Nucleus accumbens (tissue), 56 donors: ENCODE measurements around the gene DGAT2.
"Not testable (repeated sequence)": the region's sequence is repeated elsewhere in the genome, so short reads cannot be mapped to it uniquely, and the experiment has no call there.

Experiments
- DNase-seq, 56 donors: peaks; one replicate each; lab custom pipeline; 2025; lab: John Stamatoyannopoulos, UW

Gene DGAT2

DNA sequence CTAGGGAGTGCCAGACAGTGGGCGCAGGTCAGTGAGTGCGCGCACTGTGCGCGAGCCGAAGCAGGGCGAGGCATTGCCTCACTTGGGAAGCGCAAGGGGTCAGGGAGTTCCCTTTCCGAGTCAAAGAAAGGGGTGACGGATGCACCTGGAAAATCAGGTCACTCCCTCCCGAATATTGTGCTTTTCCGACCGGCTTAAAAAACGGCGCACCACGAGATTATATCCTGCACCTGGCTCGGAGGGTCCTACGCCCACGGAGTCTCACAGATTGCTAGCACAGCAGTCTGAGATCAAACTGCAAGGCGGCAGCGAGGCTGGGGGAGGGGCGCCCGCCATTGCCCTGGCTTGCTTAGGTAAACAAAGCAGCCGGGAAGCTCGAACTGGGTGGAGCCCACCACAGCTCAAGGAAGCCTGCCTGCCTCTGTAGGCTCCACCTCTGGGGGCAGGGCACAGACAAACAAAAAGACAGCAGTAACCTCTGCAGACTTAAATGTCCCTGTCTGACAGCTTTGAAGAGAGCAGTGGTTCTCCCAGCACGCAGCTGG is 19.8 kb upstream of the DGAT2 start:
- DNase-seq, result not testable (repeated sequence)

DNA sequence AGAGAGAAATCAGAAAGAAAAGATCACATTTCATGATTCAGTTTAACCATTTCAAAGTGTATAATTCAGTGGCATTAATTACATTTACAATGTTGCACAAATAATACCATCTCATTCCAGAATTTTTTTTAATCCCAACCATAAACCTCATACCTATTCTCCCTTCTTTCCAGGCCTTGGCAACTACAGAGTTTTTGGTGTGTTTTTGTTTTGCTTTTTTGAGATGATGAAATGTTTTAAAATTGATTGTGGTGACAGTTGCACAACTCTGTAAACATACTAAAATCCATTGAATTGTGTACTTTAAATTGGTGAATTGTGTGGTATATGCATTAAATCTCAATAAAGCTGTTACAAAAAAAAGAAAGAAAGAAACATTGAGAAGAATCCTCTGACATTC is 13.6 kb upstream of the DGAT2 start:
- DNase-seq, result not testable (repeated sequence)

DNA sequence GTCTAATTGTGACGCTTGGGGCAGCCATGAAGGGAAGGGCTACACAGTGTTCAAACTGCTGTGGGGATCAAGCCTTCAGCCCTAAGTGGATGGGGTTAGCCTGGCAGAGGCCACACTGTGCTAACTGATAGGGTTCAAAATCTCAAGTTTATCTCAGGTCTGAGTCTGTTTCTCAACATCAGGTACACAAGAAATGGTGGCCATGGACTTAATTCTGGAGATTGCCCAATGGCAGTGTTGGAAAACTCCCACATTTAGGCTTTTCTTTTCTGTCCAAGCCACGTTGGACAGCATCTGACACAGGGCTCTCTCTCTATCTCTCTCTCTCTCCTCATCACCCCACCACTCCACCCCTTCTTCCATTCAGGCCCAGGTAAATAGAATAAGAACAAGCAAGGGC is 10.9 kb upstream of the DGAT2 start:
- no peak for DNase-seq

DNA sequence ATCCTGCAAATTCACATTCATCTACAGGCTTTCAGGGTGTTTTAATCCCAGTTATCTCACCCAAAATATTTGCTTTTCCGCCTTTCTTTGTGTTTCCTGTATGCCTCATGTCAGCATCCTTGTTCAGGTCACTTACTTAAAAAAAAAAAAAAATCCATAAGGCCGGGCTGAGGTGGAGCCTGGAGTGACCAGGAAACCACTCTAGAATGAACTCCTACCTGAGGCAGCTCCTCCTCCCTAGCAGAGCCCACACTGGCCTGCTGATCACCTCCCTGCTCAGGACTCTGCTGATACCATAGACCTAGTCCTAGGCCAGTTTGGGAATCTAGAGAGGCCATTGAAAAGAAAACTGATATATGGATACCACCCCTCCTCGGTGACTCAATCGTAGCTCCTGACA is 8.7 kb upstream of the DGAT2 start:
- DNase-seq, result no peak

DNA sequence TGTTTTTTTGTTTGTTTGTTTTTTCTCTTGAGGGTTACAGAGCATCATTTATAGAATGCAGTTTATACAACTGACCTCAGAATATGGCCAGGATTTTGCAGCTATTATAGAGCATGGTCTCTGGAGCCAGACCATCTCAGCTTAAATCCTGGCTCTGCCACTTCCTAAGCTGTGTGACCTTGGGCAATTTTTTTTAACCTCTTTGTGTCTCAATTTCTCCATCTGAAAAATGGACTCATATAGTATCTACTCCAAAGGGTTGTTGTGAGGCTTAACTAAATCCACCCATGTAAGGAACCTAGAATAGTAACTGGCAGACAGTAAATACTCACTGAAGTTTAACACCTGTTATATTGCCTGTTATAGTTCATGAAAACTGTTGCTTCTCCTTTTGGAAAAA is 8.3 kb upstream of the DGAT2 start:
- DNase-seq, result no peak

DNA sequence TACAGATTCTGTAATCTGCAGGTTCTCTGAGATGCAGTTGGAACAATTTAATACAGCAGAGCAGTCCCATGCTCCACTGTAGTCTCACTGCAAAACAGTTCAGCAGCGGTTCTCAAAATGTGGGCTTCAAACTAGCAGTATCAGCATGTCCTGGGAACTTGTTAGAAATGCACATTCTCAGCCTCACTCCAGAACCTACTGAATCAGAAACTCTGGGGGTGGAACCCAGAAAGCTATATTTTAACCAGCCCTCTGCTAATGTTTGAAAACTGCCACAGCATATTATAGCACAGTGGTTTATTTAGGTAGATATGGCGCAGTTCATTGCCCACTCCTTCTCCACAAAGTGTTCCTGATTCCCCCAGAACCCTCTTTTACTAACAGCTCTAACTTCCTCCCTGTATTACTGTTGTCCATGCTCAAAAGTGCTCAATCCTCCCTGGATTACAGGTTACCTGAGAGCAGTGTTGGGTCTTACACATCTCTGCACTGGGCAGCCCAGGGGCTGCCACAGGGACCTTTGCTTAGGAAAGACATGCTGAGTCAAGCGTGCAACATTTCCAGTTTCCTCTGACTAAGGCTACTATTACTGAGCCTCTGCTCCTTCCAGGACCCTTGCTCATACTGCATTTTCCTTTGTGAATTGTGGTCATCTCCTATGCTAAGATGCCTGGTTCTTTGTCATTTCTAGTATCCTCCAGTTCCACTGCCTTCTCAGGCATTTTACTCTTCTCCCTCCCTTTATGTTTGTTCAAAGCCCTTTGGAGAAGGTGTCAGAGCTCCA is 7.7 kb upstream of the DGAT2 start:
- no peak for DNase-seq

DNA sequence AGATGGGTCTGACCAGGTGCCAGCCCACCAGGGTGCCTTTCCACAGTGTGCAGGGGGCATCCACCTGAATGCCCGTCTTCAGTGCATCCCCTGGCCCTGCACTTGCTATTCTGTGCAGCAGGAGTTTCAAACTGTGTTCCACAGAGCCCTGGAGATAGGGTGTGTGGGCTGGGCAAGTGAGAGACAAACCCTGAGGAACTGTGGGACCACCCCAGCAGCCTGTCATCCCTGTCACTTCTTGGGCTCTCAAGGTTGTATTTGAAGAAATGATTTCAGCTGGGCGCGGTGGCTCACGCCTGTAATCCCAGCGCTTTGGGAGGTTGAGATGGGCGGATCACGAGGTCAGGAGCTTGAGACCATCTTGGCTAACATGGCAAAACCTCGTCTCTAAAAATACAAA is 6.4 kb upstream of the DGAT2 start:
- DNase-seq, result no peak

DNA sequence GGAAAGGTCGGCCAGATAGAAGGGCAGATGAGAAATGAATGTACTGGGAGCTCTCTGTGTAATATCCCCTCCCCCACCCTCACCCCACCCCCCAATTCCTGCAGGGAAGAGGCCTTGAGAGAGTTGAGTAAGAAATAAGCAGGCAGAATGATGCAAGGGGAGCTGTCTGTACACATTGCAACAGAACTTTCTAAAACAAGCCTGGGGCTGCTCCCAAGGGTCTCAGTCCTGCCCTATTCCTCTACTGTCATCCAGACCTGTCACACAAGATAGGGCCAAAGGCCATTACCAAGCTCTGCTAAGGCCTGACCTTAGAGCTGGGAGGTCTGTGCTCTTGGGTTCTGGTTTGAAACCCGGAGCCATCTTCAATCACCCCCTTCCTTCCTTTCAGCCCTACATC is 5.7 kb upstream of the DGAT2 start:
- DNase-seq, result no peak

DNA sequence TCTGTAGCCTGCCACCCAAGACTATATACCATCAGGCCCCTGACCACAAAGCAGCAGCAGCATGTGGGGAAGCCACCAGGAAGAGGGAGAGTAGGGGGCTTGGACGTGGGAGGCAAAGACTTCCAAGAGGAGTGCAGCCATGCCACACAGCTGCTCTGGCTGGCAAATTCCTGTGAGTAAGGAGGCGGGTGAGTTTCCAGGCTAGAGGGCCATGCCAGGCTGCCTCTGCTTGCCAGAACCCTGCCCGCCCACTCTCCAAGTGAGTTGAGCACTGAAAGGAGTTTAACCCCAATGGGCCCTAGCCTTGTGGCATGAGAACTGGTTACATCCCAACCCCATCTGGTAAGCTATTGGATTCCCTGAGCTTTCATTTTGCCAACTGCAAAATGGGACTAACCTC is 4.7 kb upstream of the DGAT2 start:
- no peak for DNase-seq

DNA sequence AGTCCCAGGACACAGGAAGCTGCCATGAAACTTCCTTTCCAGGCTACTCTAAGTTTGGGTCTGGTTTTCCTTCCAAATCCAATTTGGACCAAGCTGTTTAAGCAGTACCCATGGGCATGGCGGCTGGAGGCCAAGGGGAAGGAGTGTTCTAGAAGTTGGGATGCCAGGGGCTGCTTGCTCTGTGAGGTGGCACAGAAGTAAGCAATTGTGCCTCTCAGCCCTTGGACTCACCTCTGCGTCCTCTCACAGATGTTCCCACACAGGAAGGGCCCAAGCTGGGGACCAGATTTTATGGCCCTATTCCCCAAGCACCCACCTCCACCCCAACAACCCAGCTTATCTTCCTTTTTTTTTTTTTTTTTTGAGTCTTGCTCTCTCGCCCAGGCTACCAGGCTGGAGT is 3.5 kb upstream of the DGAT2 start:
- no peak for DNase-seq

DNA sequence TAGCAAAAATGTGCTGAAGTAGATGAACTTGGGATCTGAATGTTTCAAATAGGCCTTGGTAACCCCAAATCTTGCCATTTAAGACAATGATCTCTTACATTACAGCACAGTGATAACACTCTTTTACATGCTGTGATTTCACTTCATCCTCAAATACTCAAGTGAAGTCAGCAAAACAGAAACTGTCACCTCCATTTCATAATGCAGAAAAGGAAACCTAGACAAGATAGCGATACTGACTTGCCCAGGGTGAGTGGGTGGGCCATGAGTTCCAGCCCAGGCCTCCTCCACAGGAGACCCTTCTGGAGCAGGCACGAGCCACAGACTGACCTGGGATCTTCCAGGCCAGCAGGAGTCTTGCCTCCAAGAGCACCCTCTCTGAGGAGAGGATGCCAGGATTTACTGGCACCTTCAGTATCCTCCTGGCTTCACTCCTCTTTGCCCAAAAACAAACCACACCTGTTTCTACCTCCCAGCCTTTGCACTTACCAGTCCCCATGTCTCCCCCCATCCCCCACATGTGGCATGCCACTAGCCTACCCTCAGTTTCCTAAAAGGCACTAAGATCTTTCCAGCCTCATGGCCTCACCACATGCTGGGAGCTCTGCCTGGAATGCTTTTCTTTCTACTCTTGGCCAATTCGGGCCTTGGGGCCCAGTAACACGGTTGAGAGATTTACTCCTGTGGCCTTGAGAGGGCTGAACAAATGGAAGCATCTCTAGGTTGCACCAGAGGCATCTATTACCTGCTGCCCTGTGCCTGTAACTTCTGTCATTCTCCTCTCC is 1.9 kb upstream of the DGAT2 start:
- no peak for DNase-seq

DNA sequence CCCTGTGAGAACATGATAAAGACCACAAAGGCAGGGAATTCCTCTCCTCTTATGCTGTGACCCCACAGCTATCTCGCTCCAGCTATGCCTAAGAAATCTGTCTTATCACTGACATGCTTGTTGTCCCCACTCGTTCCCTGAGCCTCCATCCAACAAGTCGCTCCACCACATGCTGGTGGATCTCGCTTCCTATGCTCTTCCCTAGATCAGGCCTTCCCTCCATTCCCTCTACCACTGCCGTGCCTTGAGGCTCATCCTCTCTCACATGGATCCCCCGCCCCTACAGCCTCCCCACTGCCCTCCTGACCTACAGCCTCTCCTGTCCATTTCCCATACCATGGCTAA is 1.4 kb upstream of the DGAT2 start:
- no peak for DNase-seq

DNA sequence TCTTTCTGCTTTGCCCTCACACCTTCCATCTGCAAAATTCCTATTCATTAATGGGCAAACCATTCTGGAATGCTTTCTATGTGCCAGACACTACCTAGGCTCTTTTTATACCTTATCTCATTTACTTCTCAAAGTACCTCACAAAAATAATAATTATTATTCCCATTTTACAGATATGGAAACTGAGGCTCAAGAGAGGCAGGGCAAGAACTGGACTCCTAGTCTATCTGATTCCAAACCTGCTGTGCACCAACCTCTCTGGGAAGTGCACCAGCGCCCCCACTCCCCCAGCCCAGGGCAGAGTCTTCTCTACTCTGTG is 826 bp upstream of the DGAT2 start:
- DNase-seq, result no peak

DNA sequence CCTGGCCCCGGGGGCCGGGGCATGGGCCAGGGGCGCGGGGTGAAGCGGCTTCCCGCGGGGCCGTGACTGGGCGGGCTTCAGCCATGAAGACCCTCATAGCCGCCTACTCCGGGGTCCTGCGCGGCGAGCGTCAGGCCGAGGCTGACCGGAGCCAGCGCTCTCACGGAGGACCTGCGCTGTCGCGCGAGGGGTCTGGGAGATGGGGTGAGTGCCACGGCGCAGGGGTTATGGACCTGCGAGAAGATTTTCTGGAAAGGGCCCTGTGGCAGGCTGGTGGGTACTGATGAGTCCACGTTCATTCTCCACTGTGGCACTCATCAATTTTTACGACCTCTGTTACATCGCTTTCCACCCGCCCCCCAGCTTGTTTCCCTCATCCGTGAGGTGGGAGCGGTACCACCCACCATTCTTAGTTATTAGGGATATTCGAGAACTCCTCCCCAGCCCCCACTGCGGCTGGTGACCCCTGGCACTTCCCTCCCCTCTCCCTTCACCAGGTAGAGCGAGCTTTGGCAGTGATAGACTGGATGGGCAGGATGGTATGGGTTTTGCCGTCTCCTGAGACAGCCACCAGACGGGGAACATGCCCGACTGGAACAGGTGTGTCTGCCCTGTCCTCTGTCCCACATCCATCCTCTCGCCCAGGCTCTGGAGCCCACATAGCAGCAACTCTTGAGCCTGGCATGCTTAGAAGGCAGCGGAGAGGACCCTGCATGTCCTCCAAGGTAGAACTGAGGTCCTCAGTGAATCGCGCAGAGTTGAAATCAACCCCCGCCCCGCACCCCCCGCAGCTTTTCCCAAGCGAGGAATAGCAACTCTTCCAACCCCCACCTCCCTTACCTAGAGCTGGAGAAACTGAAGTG is 562 bp downstream of the DGAT2 start:
- peak in 22 of 56 donors; percentile 6 to 53 (median 30) for DNase-seq

DNA sequence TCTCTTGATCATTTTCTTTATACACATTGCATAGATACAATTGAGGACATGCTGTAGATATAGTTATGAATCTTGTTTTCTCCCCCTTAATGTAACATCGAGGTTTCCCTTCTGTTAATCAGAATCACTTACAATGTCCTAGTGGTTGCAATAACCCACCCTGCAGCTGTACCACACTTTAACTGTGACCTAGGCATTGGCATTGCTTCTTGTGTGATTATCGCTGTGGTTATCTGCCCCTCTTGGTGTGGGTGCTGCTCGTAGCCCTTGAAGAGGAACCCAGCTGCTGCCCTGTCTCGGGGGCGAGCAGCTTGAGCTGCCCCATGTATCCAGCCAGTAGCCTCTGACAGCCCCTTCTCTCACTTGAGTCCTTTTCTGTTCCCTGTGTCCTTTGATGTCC is 1.5 kb downstream of the DGAT2 start:
- DNase-seq, result no peak

DNA sequence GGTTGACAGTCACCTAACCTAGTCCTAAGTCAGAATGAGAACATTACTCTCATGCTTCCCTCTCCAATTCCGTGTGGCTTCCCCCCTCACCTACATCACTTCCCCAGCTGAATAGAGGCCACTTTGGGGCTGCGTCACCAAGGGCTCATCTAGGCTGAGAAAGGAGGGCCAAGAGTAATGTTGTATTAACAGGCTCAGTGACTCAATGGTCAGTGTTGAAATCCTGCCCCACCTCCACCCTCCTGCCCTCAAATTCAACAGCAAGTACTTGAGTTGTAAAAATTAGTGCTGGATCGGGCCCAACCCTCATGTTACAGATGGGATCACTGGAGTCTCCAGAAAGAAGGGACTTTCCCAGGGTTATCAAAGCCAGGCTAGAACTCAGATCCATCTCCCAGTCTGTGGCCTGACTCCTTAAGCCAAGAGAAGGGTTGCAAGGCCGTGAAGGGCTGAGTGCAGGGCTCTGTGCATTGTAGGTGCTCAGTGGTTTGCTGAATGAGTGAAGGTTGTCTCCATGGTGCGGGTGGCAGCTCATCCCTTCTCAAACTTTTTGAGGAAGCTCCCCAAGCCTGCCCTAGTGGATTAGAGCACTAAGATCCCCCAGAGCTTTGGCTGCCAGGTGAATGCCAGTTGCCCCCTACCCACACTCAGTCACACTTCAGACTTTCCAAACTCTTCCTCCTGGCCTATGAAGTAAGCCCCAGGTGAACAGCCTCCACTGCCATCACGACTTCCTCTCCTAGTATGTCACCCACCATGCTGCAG is 3.2 kb downstream of the DGAT2 start:
- DNase-seq, result no peak

DNA sequence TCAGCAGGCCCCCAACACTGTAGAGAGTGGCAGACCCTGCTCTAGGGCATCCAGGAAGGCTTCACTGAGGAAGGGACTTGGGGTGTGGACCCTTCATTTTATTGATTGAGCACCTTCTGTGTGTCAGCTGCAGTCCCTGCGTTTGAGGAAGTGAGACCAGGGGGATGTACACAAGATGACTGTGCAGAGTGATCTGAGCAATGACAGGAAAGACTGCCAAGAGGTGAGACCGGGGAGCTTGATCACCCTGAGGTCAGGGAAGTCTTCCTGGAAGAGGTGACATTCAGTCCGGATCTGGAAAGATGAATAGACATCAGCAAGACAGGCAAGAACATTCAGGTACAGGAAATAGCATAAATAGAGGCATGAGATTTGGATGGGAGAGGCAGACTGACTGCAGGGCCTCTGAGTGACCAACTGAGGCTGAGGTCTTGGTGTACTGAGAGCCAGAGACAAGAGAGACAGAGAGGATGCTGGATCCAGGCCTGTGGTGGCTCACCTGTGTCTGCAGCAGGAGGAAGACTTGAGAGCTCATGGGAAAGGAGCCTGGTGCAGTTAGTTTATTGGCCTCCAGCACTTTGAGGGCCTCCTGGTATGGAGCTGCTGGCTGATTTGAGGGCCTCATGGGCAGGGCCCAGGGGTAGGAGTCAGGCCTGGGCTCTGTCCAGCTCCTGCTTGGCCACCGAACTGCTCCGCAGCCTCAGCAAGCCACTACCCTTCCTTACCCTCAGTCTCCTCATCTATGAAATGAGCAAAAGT is 5.2 kb downstream of the DGAT2 start:
- DNase-seq, result no peak

DNA sequence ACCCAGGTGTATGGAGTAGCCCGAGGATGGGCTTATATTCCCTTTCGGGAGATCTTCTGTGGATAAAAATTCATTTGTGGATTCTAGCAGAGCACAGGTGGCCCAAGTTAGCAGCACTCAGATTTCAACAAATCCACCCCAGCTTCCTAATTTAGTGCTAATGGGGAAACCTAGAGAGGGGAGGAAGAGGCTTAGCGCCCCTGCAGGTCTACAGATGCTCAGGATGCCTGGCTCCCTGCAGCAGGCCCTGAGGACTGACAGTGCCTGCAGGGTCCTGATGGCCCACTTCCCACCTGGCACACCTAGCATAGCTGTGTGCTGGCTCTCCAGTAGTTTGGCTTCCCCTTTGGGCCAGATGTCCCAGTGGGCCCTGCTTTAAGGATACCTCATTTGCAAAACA is 6.5 kb downstream of the DGAT2 start:
- no peak for DNase-seq

DNA sequence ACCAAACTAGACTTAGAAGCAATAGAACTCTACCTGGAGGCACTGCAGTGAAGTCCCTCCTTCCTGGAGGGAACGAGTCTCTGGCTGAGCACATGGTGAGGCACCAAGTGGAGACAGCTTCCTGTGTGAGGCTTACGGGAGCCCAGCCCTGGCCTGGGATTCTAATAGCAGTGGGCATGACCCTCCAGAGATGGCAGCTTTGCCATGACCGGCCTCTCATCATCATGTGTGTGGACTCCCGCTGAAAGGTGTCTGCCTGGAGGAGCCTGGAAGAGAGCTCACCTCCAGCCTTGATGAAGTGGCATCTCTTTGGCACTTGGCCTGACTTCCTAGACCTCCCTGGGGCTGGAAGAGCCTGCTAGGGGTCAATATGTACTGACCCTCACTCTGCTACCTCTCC is 8.0 kb downstream of the DGAT2 start:
- DNase-seq, result no peak
